ENCODE data around the gene OSBPL1A.

OSBPL1A gene

GRCh38 chr18:24270358-24270936, 127.2 kb downstream of the OSBPL1A start:
- DNase-seq (ENCODE audit: low read depth in 4 of 4, low spot score in 1 of 4): no peak

DNA sequence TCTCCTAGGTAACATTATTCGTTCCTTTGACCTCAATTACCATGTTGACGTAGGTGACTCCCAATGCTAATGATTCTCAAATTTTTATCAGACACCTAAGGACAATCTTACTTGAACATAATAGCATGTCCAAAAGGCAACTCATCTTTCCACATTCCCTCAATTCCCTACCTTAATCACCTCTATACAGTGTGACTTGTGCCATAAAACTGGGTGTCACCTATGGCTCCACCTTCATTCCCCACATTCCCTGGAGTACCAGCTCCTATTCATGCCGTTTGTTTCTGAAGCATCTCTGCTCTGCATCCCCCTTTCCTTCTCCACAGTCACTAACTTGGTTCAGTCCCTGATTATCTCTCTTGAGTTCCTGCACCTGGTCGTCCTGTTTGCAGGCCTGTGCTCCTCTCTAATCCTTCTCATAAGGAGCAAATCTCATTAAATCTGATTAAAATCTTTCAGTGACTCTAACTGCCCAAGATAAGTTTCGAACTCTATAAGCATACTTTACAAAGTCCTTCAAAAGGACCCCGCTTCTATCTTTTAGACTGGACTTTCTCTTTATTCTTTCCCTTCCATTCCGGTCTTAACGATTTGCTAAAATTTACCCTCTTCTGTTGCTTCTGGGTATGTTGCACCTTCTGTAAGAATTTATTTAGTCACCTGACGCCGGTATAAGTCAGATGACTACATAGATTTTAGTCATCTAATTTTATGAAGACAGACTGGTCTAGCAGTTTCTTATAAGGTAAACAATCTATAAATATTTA, 128.7 kb downstream of the OSBPL1A start:
- DNase-seq (ENCODE audit: low read depth in 4 of 4, low spot score in 1 of 4): no peak

DNA sequence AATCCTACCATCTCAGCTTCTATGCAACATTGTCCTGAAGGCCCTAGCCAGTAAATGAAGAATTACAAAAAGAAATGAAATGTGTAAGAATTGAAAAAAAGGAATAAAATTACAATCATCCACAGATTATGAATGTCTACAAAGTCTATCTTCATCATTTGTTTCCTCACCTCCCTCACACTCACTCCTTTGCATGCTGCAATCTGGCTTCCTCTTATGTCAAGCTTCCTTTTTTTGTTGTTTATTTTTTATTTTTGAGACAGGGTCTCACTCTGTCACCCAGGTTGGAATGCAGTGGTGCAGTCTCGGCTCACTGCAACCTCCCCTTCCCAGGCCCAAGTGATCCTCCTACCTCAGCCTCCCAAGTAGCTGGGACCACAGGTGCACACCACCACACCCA, 129.7 kb downstream of the OSBPL1A start:
- DNase-seq (ENCODE audit: low read depth in 4 of 4, low spot score in 1 of 4): no peak

- DNase-seq (ENCODE audit: low read depth in 4 of 4, low spot score in 1 of 4): no peak
Measured at GRCh38 chr18:24266131-24266530, 131.5 kb downstream of the OSBPL1A start.

- no peak for DNase-seq (ENCODE audit: low read depth in 4 of 4, low spot score in 1 of 4)
Measured at GRCh38 chr18:24265502-24266064, 132.0 kb downstream of the OSBPL1A start.

DNA sequence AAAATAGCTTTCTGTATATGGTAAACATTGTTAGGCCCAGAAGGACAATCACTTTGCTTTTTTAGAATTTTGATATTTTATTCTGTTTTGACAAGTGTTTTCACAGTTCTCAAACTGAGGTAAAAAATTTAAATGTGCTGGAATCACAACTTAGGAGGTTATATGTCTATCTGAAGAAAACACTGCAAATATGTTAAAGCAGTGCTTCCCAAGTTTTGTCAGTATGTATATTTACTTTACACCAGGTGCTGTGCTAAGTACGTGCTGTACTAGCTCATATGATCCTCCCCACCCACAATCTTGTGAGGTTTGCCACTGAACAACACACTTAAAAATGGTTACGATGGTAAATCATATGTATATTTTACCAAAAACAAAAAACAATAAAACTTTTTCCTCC, 134.6 kb downstream of the OSBPL1A start:
- no peak for DNase-seq (ENCODE audit: low read depth in 4 of 4, low spot score in 1 of 4)

DNA sequence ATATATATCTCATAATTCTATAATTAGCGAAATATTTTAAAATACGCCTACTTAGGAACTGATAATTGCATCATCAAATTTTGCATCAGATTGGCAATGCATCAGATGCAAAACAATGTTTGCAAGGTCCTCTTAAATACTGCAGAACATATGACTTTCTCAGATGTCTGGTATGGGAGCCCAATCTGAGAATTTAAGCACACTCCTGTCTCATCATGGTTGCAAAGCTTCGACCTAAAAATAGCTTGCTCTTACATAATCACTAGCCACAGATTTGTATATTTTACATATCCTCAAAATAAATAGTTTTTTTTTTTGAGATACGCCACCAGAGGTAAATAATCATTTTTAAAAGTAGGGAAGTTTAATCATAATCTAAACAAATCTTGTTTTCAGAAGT, 135.5 kb downstream of the OSBPL1A start:
- DNase-seq (ENCODE audit: low read depth in 4 of 4, low spot score in 1 of 4): no peak

- no peak for DNase-seq (ENCODE audit: low read depth in 4 of 4, low spot score in 1 of 4)
Measured at GRCh38 chr18:24259869-24260641, 137.6 kb downstream of the OSBPL1A start.

GRCh38 chr18:24254071-24254470, 143.6 kb downstream of the OSBPL1A start:
- DNase-seq (ENCODE audit: low read depth in 4 of 4, low spot score in 1 of 4): no peak

DNA sequence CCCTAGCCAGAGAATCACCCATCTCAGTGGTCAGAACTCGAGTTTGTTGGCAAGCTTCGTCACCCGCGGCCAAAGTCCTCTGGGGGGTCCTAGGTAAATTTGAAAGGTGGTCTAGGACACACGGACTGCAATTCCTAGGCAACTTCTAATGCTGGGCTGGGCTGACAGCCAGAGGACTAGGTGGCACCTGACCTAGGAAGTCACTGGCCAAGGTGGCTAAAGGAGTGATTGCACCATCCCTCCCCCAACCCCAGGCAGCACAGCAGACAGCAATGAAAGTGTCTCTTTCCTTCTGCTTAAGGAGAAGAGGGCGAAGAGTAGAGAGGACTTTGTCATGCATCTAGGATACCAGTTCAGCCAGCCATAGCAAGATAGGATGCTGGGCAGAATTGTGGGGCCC, 147.9 kb downstream of the OSBPL1A start:
- no peak for DNase-seq (ENCODE audit: low read depth in 4 of 4, low spot score in 1 of 4)

- no peak for DNase-seq (ENCODE audit: low read depth in 4 of 4, low spot score in 1 of 4)
Measured at GRCh38 chr18:24248359-24248758, 149.3 kb downstream of the OSBPL1A start.

DNA sequence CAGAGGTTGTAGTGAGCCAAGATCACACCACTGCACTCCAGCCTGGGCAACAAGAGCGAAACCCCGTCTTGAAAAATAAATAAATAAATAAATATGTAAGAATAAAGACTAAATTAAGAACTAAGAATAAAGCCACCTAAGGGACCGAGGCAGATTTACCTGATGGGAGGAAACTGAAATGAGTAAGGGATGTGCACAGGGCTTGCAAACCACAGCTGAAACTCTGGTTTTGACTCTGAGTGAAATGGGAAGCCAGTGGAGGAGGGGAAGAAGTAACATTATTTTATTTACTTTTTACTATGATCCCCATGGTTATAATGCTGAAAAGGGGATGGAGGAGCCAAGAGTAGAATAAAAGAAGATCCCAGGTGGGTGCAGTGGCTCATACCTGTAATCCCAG, 151.5 kb downstream of the OSBPL1A start:
- DNase-seq (ENCODE audit: low read depth in 4 of 4, low spot score in 1 of 4): no peak

DNA sequence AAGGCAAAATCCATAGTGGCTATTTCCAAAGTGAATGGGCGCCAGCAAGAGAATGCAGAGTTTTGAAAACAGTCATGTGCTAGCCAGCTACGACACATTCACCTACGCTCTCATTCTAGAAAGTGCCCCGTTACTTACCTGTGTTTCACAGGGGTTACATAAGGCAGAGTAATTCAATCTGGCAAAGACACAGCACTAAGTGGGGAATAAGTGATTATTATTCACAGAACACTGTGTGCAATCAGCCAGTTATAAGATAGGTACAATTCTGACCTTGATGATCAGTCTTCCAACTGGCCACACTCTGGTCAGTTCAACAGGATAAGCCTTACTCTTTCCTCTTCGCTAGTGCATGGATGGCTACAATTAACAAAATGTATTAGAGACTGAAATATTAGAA, 152.9 kb downstream of the OSBPL1A start:
- DNase-seq (ENCODE audit: low read depth in 4 of 4, low spot score in 1 of 4): no peak

- no peak for DNase-seq (ENCODE audit: low read depth in 4 of 4, low spot score in 1 of 4)
Measured at GRCh38 chr18:24243677-24244076, 153.9 kb downstream of the OSBPL1A start.

- DNase-seq (ENCODE audit: low read depth in 4 of 4, low spot score in 1 of 4): no peak
Measured at GRCh38 chr18:24239341-24239740, 158.3 kb downstream of the OSBPL1A start.

GRCh38 chr18:24238387-24238786, 159.2 kb downstream of the OSBPL1A start:
- DNase-seq (ENCODE audit: low read depth in 4 of 4, low spot score in 1 of 4): no peak

- no peak for DNase-seq (ENCODE audit: low read depth in 4 of 4, low spot score in 1 of 4)
Measured at GRCh38 chr18:24234850-24235418, 162.7 kb downstream of the OSBPL1A start.

DNA sequence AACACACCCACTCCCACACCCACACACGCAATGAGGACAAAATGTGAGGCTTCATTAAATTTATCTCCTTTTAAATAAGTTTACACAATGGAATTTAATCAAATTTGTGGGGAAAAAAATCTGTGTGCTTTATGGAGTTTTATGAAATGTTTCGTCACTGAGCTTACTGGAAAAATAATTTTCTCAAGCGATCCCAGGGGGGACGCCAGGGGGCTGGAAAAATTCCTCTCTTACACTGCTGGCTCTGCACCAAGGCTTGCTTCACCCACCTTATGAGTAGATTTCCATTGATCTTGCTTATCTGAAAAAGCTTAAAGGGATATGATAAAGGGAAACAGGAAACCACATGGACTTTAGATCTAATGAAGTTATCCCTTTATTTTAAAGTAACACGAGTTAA, 163.3 kb downstream of the OSBPL1A start:
- DNase-seq (ENCODE audit: low read depth in 4 of 4, low spot score in 1 of 4): no peak

- no peak for DNase-seq (ENCODE audit: low read depth in 4 of 4, low spot score in 1 of 4)
Measured at GRCh38 chr18:24232800-24233199, 164.8 kb downstream of the OSBPL1A start.

DNA sequence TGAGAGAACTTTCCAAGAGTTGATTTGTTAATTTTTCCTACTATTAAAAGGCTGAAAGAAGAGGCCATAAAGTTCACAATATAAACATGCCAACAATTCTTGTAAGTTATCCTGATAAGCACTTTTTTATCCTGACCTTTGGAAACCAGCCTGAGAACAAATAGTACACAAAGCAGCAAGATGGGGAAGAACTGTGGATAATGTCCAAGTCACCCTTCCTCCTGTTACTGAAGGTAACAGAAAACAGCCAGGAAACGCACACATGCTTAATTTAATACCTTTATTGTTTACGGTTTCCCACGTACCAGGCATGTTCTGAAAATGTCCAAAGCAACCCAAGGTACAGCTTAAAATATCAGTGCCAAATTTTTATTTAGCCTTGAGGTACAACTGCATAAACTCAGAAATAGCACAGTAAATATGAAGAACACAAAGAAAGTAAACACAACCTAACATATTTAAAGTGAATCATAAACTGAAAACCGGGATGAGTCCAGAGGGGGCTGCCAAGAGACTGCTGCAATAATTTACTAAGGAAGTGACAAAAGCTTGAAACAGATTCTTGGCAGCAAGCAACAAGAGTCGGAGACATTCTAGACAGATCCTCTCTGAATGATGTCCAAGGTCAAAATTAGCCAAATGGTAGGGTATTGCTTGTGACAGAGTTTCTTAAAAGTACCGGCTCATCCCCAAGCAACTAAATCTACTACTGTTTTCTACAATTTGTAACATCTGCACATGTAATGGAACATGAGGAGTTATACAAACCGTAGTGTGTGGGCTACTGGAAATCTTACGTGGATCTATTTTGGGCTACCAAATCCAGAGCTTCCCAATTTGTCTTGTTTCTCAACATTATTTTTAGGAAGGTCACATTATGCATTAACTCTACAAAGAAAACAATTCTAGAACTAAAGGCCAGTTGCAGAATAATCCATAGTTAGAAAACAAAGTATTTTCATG, 165.6 kb downstream of the OSBPL1A start:
- DNase-seq (ENCODE audit: low read depth in 4 of 4, low spot score in 1 of 4): no peak

All from stimulated activated CD4-positive, alpha-beta T cell treated with anti-CD3 and anti-CD28 coated beads, Interleukin-1b, Interleukin-23, amount 100 ng/mL, for 24 hours (primary cell).